ENCODE results near the gene TENM4. TPM values are rescaled to one million over a fixed set of nuclear protein-coding genes. Genes with fewer than 3 reads are reported as not detected.

TENM4 gene
- total and polyA plus RNA-seq, 4 experiments from 2014 or later: 0.25 to 0.28 TPM; not detected in 2

DNA sequence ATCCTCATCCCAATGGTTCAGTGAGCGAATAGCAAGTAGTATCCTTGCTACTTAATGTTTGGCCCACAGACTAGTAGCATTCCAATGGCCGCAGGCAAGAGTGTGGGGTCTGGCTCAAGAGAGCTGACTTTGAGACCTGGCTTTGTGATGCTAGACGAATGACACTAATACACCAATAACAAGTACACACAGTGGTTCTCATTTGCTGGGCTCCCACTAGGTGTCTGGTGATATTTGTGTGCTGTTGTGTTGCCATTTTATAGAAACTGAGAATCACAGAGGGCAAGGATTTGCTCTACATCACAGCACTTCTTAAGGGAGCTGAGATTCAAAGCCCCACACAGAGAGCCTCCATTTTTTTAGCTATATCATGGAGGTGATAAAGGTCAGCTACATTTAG lies 351.2 kb downstream of the TENM4 start:
- no peak overlapping the region for H3K27ac ChIP-seq (ENCODE audit: low read depth, low read length)
- H3K4me1 ChIP-seq (ENCODE audit: insufficient read depth, low read length): no peaks in the 10 kb centered on the region
- no peak for DNase-seq
- peaks cover 0 to 2% of the 10 kb centered on the region in 2 donors for H3K27me3 Mint-ChIP-seq
- no peaks in the 10 kb centered on the region for H3K36me3 Mint-ChIP-seq
- no peaks in the 10 kb centered on the region for H3K9me3 ChIP-seq (ENCODE audit: control insufficient read depth in 1 of 2, low read length in 2 of 2)
- H3K4me1 Mint-ChIP-seq: no peaks in the 10 kb centered on the region
- intact Hi-C loops (cut with micrococcal nuclease): no loop called here
- no peak overlapping the region for H3K4me3 Mint-ChIP-seq
- no peaks in the 10 kb centered on the region for H3K27me3 ChIP-seq (ENCODE audit: insufficient read depth, low read length)
- CTCF ChIA-PET (ENCODE audit: partially characterized antibody): no interaction called here
- POLR2A ChIA-PET (ENCODE audit: partially characterized antibody): no interaction called here
- no peaks in the 10 kb centered on the region for H3K9me3 Mint-ChIP-seq
- H3K36me3 ChIP-seq (ENCODE audit: insufficient read depth, low read length): no peaks in the 10 kb centered on the region
- no peak overlapping the region for H3K27ac Mint-ChIP-seq
- no peak overlapping the region for H3K4me3 ChIP-seq (ENCODE audit: low read length in 2 of 2)

DNA sequence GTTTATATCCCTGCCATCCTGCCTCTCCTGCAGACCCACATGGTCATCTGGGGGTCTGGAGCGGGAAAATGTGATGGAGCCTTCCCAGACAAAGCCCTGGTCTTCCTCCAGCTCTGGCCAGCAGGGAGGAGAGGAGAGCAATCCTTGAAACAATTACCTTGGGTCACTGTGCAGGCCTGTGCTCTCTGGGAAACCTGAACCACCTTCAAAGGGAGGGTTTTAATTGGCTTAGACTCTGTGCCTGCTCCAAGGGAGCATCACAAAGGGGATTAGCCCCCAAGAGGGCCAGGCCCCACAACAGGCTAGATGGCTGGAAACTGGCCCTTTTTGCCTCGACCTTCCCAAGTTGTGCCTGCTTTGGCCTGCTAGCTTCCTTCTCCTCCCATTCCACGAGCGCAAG lies 351.9 kb downstream of the TENM4 start:
- POLR2A ChIA-PET (ENCODE audit: partially characterized antibody): no interaction called here
- Histone ChIP-seq H3K9me3 (ENCODE audit: control insufficient read depth in 1 of 2, low read length in 2 of 2) (no peaks in the 10 kb centered on the region), H3K4me1 (ENCODE audit: insufficient read depth, low read length) (no peaks in the 10 kb centered on the region), H3K4me3 (ENCODE audit: low read length in 2 of 2) (no peak overlapping the region), H3K27me3 (ENCODE audit: insufficient read depth, low read length) (no peaks in the 10 kb centered on the region), H3K27ac (ENCODE audit: low read depth, low read length) (no peak overlapping the region), H3K36me3 (ENCODE audit: insufficient read depth, low read length) (no peaks in the 10 kb centered on the region)
- Mint-ChIP-seq H3K4me3 (no peak overlapping the region), H3K9me3 (no peaks in the 10 kb centered on the region), H3K27ac (no peak overlapping the region), H3K36me3 (no peaks in the 10 kb centered on the region), H3K4me1 (no peaks in the 10 kb centered on the region), H3K27me3 (peaks cover 0 to 2% of the 10 kb centered on the region in 2 donors)
- intact Hi-C loops (cut with micrococcal nuclease): no loop called here
- no peak for DNase-seq
- CTCF ChIA-PET (ENCODE audit: partially characterized antibody): no interaction called here

DNA sequence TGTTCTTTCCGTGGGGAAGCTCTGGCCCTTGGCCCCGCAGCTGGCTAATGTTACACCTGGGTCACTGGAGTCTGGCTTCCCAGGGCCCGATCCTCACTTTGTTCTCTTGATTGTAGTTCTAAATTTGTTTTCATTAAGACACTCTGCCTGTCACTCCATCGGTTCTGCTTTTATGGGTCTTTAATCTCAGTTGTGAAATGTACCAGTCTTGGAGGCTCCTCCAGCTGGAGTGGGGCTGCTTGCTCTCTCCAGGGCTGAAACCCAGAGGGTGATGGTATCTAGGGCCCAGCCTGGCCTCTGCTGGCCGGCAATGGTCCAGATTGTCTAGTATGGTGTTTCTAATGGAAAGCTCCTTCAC lies 352.9 kb downstream of the TENM4 start:
- no peaks in the 10 kb centered on the region for H3K27me3 ChIP-seq (ENCODE audit: insufficient read depth, low read length)
- Mint-ChIP-seq H3K4me3 (no peak overlapping the region), H3K4me1 (no peaks in the 10 kb centered on the region), H3K9me3 (no peaks in the 10 kb centered on the region), H3K27me3 (peaks cover 0 to 2% of the 10 kb centered on the region in 2 donors), H3K36me3 (no peaks in the 10 kb centered on the region), H3K27ac (no peak overlapping the region)
- no peak overlapping the region for H3K4me3 ChIP-seq (ENCODE audit: low read length in 2 of 2)
- no peak overlapping the region for H3K27ac ChIP-seq (ENCODE audit: low read depth, low read length)
- H3K9me3 ChIP-seq (ENCODE audit: control insufficient read depth in 1 of 2, low read length in 2 of 2): no peaks in the 10 kb centered on the region
- ChIA-PET CTCF (ENCODE audit: partially characterized antibody) (no interaction called here), POLR2A (ENCODE audit: partially characterized antibody) (no interaction called here)
- DNase-seq: no peak
- H3K4me1 ChIP-seq (ENCODE audit: insufficient read depth, low read length): no peaks in the 10 kb centered on the region
- H3K36me3 ChIP-seq (ENCODE audit: insufficient read depth, low read length): no peaks in the 10 kb centered on the region
- intact Hi-C loops (cut with micrococcal nuclease): no loop called here

DNA sequence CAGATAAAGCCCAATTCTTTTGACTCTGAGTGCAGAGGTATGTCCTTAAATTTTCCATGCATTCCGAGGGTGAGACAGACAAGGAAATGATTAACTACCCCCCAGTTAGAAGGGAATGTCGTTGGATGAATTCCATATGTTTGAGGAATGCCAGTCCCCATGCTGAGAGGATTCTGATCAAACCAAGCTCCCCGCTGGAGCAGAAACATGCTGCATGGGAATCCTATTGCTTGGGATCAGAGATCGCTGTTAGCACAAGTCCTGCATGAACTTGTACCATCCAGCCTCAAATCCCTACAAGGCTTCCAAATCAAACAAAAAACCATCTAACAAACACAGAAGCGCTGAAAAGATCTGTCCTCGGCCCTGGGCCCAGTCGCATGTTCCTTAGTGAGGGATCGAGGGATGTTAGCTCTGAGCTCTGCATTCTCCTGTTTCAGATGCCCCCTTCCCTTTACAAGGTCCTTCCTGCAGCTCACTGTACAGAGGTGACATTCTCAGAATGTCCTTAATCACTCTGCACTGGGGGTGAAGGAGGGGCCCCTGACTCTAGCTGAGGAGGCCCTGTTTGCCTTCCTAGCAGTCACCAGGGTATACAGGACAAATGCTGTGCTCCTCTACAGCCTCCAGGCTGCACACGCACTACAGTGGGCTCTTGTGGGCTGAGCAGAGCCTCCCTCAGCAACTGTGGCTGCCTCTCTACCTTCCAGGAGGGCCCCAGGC lies 353.4 kb downstream of the TENM4 start:
- H3K36me3 ChIP-seq (ENCODE audit: insufficient read depth, low read length): no peaks in the 10 kb centered on the region
- H3K4me1 Mint-ChIP-seq: no peaks in the 10 kb centered on the region
- no peak overlapping the region for H3K4me3 ChIP-seq (ENCODE audit: low read length in 2 of 2)
- POLR2A ChIA-PET (ENCODE audit: partially characterized antibody): no interaction called here
- intact Hi-C loops (cut with micrococcal nuclease): no loop called here
- H3K27ac Mint-ChIP-seq: no peak overlapping the region
- H3K27me3 Mint-ChIP-seq: peaks cover 0 to 2% of the 10 kb centered on the region in 2 donors
- no peak overlapping the region for H3K27ac ChIP-seq (ENCODE audit: low read depth, low read length)
- CTCF ChIA-PET (ENCODE audit: partially characterized antibody): no interaction called here
- no peaks in the 10 kb centered on the region for H3K36me3 Mint-ChIP-seq
- no peaks in the 10 kb centered on the region for H3K4me1 ChIP-seq (ENCODE audit: insufficient read depth, low read length)
- DNase-seq: no peak
- no peaks in the 10 kb centered on the region for H3K9me3 ChIP-seq (ENCODE audit: control insufficient read depth in 1 of 2, low read length in 2 of 2)
- no peak overlapping the region for H3K4me3 Mint-ChIP-seq
- no peaks in the 10 kb centered on the region for H3K9me3 Mint-ChIP-seq
- H3K27me3 ChIP-seq (ENCODE audit: insufficient read depth, low read length): no peaks in the 10 kb centered on the region

DNA sequence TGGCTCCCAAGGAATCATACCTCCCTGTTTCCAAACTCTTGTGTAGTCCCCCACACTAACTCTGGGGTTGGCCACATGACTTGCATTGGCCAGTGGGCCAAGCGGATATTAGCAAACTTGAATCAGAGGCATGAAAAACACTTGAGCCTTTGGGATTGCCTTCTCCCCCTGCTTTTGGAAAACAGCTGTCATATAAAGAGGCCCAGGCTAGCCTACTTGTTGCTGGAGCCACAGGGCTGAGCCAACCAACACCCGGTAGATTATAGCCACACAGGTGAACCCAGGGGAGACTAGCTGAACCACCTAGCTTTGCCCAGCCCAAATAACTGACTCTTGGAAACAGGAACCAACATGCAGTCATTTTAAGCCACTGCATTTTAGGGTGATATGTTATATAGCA lies 354.8 kb downstream of the TENM4 start:
- Mint-ChIP-seq H3K36me3 (no peaks in the 10 kb centered on the region), H3K27ac (no peak overlapping the region), H3K4me3 (no peak overlapping the region), H3K4me1 (no peaks in the 10 kb centered on the region), H3K27me3 (no peaks in the 10 kb centered on the region), H3K9me3 (no peaks in the 10 kb centered on the region)
- no peaks in the 10 kb centered on the region for H3K9me3 ChIP-seq (ENCODE audit: control insufficient read depth in 1 of 2, low read length in 2 of 2)
- POLR2A ChIA-PET (ENCODE audit: partially characterized antibody): no interaction called here
- no peak for DNase-seq
- H3K27ac ChIP-seq (ENCODE audit: low read depth, low read length): no peak overlapping the region
- no peaks in the 10 kb centered on the region for H3K27me3 ChIP-seq (ENCODE audit: insufficient read depth, low read length)
- H3K4me1 ChIP-seq (ENCODE audit: insufficient read depth, low read length): no peaks in the 10 kb centered on the region
- H3K4me3 ChIP-seq (ENCODE audit: low read length in 2 of 2): no peak overlapping the region
- intact Hi-C loops (cut with micrococcal nuclease): no loop called here
- no peaks in the 10 kb centered on the region for H3K36me3 ChIP-seq (ENCODE audit: insufficient read depth, low read length)
- CTCF ChIA-PET (ENCODE audit: partially characterized antibody): interaction anchor here (1.3 kb wide), 1 partner anchor 440 kb away, joined by 3 read pairs; no protein-coding TSS in a partner anchor

DNA sequence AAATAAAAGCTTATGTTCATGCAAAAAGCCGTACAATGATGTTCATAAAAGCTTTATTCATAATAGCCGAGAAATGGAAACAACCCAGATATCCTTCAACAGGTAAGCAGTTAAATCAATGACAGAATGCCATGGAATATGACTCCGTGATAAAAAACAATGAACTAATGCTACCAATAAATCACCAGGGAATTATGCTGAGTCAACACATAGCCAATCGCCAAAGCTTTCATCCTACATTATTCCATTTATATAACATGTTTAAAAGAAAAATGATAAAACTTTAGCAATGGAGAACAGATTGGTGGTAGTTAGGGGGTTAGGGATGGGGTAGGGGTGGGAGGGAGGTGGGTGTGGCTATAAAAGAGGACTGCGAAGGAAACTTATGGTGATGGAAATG lies 356.4 kb downstream of the TENM4 start:
- H3K4me3 Mint-ChIP-seq: no peak overlapping the region
- no peak overlapping the region for H3K27ac Mint-ChIP-seq

DNA sequence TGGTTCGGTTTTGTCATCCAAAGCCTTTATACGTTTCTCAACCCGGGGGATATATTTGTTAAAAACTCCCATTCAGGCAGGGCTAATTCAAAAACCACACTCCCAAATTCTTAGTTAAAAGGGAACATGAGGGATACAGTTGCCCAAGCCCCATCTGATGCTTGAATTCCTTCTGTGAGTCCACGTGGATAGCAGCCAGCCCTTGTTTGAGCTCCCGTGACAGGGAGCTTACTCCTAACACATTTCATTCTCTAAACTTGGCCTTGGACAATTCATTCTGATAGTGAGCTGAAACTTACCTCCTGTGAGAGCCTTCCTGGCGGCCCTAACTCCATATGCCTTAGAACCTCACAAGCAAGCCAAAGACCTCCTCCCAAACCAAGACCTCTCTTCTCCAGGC lies 357.5 kb downstream of the TENM4 start:
- Mint-ChIP-seq H3K4me3 (no peak overlapping the region), H3K27ac (no peak overlapping the region), H3K36me3 (no peaks in the 10 kb centered on the region), H3K9me3 (no peaks in the 10 kb centered on the region), H3K27me3 (no peaks in the 10 kb centered on the region), H3K4me1 (no peaks in the 10 kb centered on the region)
- CTCF ChIA-PET (ENCODE audit: partially characterized antibody): no interaction called here
- Histone ChIP-seq H3K4me3 (ENCODE audit: low read length in 2 of 2) (no peak overlapping the region), H3K4me1 (ENCODE audit: insufficient read depth, low read length) (no peaks in the 10 kb centered on the region), H3K9me3 (ENCODE audit: control insufficient read depth in 1 of 2, low read length in 2 of 2) (no peaks in the 10 kb centered on the region), H3K27ac (ENCODE audit: low read depth, low read length) (no peak overlapping the region), H3K27me3 (ENCODE audit: insufficient read depth, low read length) (no peaks in the 10 kb centered on the region), H3K36me3 (ENCODE audit: insufficient read depth, low read length) (no peaks in the 10 kb centered on the region)
- POLR2A ChIA-PET (ENCODE audit: partially characterized antibody): no interaction called here
- no peak for DNase-seq
- intact Hi-C loops (cut with micrococcal nuclease): no loop called here

More for the DNA sequence above, 356.4 kb downstream of the TENM4 start:
- no peaks in the 10 kb centered on the region for H3K36me3 Mint-ChIP-seq
- H3K27me3 Mint-ChIP-seq: no peaks in the 10 kb centered on the region
- Histone ChIP-seq H3K27ac (ENCODE audit: low read depth, low read length) (no peak overlapping the region), H3K4me3 (ENCODE audit: low read length in 2 of 2) (no peak overlapping the region), H3K36me3 (ENCODE audit: insufficient read depth, low read length) (no peaks in the 10 kb centered on the region), H3K9me3 (ENCODE audit: control insufficient read depth in 1 of 2, low read length in 2 of 2) (no peaks in the 10 kb centered on the region), H3K4me1 (ENCODE audit: insufficient read depth, low read length) (no peaks in the 10 kb centered on the region), H3K27me3 (ENCODE audit: insufficient read depth, low read length) (no peaks in the 10 kb centered on the region)
- no peaks in the 10 kb centered on the region for H3K9me3 Mint-ChIP-seq
- ChIA-PET POLR2A (ENCODE audit: partially characterized antibody) (no interaction called here), CTCF (ENCODE audit: partially characterized antibody) (no interaction called here)
- DNase-seq: no peak
- intact Hi-C loops (cut with micrococcal nuclease): no loop called here
- H3K4me1 Mint-ChIP-seq: no peaks in the 10 kb centered on the region

DNA sequence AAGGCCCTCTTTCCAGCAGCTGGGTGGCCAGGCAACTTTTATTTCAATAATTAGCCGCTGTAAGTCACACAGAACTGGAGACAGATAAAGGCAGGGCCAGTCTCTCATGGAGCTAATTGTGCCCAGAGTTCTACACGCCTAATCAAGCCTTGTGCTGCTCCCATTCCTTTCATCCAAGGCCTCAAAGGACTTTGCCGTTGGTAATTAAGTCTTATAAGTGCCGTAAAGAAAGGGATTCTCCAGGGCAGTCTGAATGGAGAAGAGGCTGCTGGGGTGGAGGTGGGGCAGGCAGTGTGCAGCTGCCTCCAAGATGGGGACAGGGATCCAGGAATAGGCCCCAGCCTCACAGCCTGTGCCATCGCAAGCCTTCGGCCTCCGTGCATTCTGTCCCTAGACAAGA lies 357.9 kb downstream of the TENM4 start:
- Histone ChIP-seq H3K27me3 (ENCODE audit: insufficient read depth, low read length) (no peaks in the 10 kb centered on the region), H3K36me3 (ENCODE audit: insufficient read depth, low read length) (no peaks in the 10 kb centered on the region), H3K4me1 (ENCODE audit: insufficient read depth, low read length) (no peaks in the 10 kb centered on the region), H3K9me3 (ENCODE audit: control insufficient read depth in 1 of 2, low read length in 2 of 2) (no peaks in the 10 kb centered on the region), H3K4me3 (ENCODE audit: low read length in 2 of 2) (no peak overlapping the region), H3K27ac (ENCODE audit: low read depth, low read length) (no peak overlapping the region)
- H3K4me1 Mint-ChIP-seq: no peaks in the 10 kb centered on the region
- H3K9me3 Mint-ChIP-seq: no peaks in the 10 kb centered on the region
- DNase-seq: no peak
- ChIA-PET POLR2A (ENCODE audit: partially characterized antibody) (no interaction called here), CTCF (ENCODE audit: partially characterized antibody) (no interaction called here)
- intact Hi-C loops (cut with micrococcal nuclease): no loop called here
- H3K4me3 Mint-ChIP-seq: no peak overlapping the region
- H3K27me3 Mint-ChIP-seq: no peaks in the 10 kb centered on the region
- H3K27ac Mint-ChIP-seq: no peak overlapping the region
- no peaks in the 10 kb centered on the region for H3K36me3 Mint-ChIP-seq

Data from CD4-positive, alpha-beta memory T cell (primary cell).